AG10803 (cell line): Measurements from ENCODE around the gene PAQR9.

ENCODE experiments used
- DNase-seq: peaks from one replicate; pipeline ENCODE4 v3.0.0; 2010; ENCODE audit warnings: low read depth
- H3K4me3 ChIP-seq: 2 replicates; pipeline ENCODE4 v1.5.1; 2011; ENCODE audit warnings: mild to moderate bottlenecking, low read length, control low read depth
- TF ChIP-seq, protein P1 (sequence below): conservative IDR thresholded peaks from 2 replicates; pipeline ENCODE4 v1.5.1; 2011; ENCODE audit warnings: mild to moderate bottlenecking, low read length, control low read depth, inconsistent platforms

PAQR9 gene

DNA sequence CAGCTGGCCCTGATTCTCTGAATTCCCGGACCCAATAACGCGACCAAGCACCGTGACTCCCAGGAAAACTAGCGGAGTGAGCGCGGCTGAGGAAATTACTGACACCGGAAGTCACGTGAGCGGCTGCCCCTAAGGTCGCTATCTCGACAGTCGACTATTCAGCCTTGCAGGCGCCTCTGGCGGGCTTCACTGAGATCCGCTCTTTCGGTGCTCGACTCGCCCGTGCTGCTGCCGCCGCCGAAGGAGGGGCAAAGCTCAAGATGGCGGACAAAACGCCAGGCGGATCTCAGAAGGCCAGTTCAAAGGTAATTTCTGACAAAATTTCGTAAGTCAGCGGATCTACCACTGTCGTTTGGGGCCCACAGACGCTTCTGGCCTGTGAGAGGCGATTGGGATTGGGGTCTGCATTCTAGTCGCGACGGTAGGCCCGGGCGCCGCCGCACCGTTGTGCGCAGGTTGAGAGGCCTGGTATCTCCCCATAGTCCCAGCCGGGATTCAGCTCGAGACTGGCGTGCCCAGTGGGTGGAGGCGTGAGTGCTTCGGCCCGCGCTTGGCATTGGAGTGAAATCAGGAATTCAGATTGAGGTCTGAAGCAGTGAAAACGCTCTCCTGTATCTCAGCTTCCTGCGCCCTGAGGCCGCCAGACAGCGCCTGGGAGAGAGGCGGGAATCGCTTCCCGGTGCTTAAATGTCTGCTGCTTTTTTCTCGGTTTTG is 38.1 kb upstream of the PAQR9 start, which contains the start of gene U2SURP:
Gene U2SURP, plus strand, starts transcription at position 202 of the 714 bp plus-strand sequence. Its CDS starts 59 bp downstream, at position 261.
- TF ChIP-seq, protein P1, sequence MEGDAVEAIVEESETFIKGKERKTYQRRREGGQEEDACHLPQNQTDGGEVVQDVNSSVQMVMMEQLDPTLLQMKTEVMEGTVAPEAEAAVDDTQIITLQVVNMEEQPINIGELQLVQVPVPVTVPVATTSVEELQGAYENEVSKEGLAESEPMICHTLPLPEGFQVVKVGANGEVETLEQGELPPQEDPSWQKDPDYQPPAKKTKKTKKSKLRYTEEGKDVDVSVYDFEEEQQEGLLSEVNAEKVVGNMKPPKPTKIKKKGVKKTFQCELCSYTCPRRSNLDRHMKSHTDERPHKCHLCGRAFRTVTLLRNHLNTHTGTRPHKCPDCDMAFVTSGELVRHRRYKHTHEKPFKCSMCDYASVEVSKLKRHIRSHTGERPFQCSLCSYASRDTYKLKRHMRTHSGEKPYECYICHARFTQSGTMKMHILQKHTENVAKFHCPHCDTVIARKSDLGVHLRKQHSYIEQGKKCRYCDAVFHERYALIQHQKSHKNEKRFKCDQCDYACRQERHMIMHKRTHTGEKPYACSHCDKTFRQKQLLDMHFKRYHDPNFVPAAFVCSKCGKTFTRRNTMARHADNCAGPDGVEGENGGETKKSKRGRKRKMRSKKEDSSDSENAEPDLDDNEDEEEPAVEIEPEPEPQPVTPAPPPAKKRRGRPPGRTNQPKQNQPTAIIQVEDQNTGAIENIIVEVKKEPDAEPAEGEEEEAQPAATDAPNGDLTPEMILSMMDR: no peak
- peak within 1 kb of the TSS; percentile 94 for H3K4me3 ChIP-seq
- DNase-seq: peak; percentile 99

DNA sequence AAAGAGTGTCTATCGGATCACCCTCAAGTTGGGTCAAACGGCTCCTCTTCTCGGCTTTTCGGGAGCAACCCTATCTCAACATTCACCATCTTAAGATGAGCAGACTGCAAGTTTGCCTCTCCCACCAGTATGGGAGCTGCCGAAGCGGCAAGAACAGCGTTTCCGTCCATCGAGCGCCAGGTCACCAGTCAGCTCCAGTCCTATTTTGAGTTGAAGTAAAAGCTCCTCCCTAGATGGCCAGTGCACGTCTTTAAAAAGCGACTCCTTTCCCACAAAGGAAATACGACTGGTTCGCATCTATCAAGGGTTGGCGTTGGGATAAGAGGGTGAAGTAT is 37.5 kb upstream of the PAQR9 start:
- H3K4me3 ChIP-seq: peak overlapping the region; percentile 94
- TF ChIP-seq, protein P1: no peak
- DNase-seq: no peak

DNA sequence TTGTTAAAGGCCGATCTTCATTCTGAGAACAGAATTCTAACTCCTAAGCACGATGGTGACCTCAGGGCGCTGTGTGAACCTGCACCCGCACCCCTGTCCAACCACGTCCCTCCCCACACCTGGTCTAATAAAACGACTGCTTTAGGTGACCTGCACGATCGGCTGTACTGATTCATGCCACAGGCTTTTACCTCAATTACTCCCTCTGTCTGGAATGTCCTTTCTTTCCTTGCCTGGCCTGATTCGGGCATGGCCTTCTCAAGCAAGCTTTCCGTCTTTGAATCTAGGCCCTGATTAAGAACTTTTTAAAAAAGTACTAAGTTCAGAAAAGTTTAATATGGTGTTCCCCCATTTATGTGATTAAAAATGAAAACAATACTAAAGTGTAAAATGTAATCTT is 37.1 kb upstream of the PAQR9 start:
- peak; percentile 51 for DNase-seq
- TF ChIP-seq, protein P1: no peak
- H3K4me3 ChIP-seq: peak overlapping the region; percentile 94

DNA sequence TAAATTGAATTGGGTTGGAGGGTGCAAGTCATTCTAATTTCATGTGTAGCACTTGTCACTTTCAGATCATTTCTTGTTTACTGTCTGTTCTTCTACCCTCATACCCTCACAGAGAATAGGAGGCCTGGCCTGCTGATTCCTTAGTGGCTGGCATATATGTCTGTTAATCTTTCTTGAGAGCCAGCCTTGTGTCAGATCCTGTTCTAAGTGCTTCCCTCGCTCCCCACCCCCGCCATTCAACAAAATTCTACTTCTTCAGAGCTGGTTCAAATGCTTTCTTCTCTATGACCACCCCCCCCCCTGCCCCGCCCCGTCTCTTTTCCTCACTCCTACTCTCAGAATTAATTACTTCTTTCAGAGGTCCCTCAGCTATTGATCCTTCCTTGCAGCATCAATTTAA is 36.4 kb upstream of the PAQR9 start:
- H3K4me3 ChIP-seq: peak overlapping the region; percentile 94
- TF ChIP-seq, protein P1: no peak
- DNase-seq: peak; percentile 23

DNA sequence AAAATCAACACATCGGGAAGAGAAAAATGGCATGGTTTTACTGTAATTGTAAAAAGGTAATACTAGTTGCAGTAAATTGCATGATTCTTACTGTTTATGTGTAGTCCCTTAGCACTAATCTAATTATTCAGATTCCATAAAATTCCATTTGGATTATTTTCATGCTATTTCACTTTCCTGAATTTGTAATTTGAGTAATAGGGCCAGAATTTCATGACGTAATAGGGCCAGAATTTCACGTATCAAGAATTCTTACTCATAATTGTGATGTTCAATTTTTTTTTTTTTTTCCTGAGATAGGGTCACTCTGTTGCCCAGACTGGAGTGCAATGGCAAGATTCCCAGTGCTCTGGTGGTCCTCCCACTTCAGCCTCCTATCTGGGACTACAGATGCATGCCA is 35.0 kb upstream of the PAQR9 start:
- H3K4me3 ChIP-seq: no peak overlapping the region
- TF ChIP-seq, protein P1: no peak
- DNase-seq: peak; percentile 45

DNA sequence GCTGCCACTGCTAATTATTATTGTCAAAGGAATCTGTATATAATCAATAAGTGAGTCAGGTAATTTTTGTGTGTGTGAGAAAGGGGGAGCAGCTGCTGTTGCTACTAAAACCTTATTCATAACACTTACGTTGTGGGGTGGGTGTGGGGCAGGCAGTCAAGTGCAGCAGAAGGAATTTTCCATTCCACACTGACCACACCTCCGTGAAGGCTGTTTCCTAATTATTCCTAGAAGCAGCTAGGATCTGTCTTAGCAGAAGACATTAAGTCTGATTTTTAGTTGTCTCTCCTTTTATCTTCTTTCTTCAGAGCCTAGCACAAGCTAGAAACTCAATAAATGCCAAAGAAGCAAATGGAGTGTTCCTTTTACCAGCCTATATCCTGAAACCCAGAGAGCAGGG is 33.9 kb upstream of the PAQR9 start:
- DNase-seq: no peak
- no peak overlapping the region for H3K4me3 ChIP-seq
- TF ChIP-seq, protein P1: no peak

DNA sequence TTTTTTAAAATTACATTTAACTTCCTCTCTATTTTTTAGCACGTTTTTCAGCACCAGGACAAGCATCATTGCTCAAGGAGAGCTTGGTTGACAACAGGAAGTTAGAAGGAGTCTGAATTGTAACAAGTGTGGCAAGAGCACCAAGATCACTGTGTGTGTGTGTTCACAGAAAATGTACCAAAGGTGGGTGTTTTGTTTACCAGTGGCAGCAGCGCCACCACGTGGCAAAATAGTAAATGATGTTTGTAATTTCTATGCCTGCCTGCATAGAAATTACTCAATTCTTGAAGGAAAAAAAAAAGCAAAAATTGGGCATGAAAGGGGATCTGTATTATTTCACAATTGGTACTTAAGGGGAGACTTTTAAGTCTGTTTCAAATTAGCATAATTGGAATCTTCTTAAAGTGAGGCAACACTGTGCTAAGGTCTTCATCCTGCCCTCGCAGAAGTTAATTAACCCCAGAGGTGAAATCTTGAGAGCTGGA is 30.5 kb upstream of the PAQR9 start:
- H3K4me3 ChIP-seq: no peak overlapping the region
- DNase-seq: peak; percentile 83
- TF ChIP-seq, protein P1: peak; percentile 71
